ENCODE data around the gene PPP2CA. TPM values are rescaled to one million over a fixed set of nuclear protein-coding genes. Genes with fewer than 3 reads are reported as not detected.

Gene PPP2CA
- total RNA-seq, 1 experiment from 2014 or later = 179 TPM

GRCh38 chr5:134148986-134149539, 76.8 kb downstream of the PPP2CA start:
- DNase-seq (ENCODE audit: low spot score) = no peak

- peak; percentile 3 for DNase-seq (ENCODE audit: low spot score)
Measured at GRCh38 chr5:134148316-134148715, 77.6 kb downstream of the PPP2CA start.

GRCh38 chr5:134146651-134147518, 79.0 kb downstream of the PPP2CA start:
- DNase-seq (ENCODE audit: low spot score) = no peak

DNA sequence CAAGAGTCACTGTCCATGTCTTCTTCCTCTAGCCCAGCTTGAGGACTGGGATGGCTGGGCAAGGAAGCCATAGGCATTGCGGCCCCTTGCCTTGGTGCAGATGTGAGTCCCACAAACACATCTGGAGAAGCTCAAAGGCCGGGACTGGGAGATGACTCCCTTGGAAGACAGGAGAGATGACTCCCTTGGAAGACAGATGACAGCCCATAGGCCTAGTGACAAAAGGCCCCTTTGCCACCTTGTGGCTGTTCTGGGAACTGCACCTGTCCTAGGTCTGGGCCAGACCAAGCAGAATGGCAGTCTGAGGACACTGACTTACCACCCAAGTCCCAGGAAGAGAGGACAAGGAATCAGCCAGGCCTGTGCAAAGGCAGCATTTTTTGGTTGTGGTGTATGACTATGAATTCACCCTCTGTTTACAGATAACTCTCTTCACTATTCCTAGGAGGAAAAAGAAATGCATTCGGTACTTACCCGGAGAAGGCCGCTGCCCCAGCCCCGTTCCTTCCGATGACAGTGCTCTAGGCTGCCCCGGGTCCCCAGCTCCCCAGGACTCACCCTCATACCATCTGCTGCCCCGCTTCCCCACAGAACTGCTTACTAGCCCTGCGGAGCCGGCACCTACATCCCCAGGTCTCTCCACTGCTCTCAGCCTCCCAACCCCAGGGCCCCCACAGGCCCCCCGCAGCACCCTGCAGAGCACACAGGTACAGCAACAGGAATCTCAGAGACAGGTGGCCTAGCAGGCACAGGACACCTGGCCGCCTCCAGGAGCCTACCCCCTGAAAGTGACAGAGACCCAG, 79.9 kb downstream of the PPP2CA start:
- DNase-seq (ENCODE audit: low spot score) = peak; percentile 65

GRCh38 chr5:134145041-134145757, 80.7 kb downstream of the PPP2CA start:
- peak; percentile 8 for DNase-seq (ENCODE audit: low spot score)

Other genes starting within 250 kb of the PPP2CA start
- 732 and 750 TPM in 2 replicates for gene VDAC1, start 221.1 kb downstream of the PPP2CA start, total RNA-seq (2014; rRNA removed; shearing (Covaris generic))
- gene TCF7, start 111.4 kb downstream of the PPP2CA start, total RNA-seq (2014; rRNA removed; shearing (Covaris generic)) = 1.5 and 2.9 TPM in 2 replicates
- gene SKP1, start 49.1 kb downstream of the PPP2CA start, total RNA-seq (2014; rRNA removed; shearing (Covaris generic)) = 886 and 1,193 TPM in 2 replicates
- gene CDKL3, start 141.1 kb upstream of the PPP2CA start, total RNA-seq (2014; rRNA removed; shearing (Covaris generic)) = 0.64 and 1.5 TPM in 2 replicates
- 36.0 and 43.8 TPM in 2 replicates for gene UBE2B, start 145.5 kb upstream of the PPP2CA start, total RNA-seq (2014; rRNA removed; shearing (Covaris generic))
- gene CDKN2AIPNL, start 185.8 kb upstream of the PPP2CA start, total RNA-seq (2014; rRNA removed; shearing (Covaris generic)) = 83.0 and 87.8 TPM in 2 replicates